Keratinocyte (primary cell): ENCODE results near the gene RABGGTA.

Source experiments
- EZH2 ChIP-seq: IDR thresholded peaks from one replicate; pipeline ENCODE4 v1.6.1; 2012; ENCODE audit warnings: inconsistent platforms, mild to moderate bottlenecking, low read length, moderate library complexity
- TF ChIP-seq, protein P1 (sequence below), 3 experiments: IDR thresholded peaks in 1 of 3; conservative IDR thresholded peaks in 1 of 3; optimal IDR thresholded peaks in 1 of 3; 2 replicates in 2 of 3; 3 replicates in 1 of 3; pipeline versions ENCODE3 to v1.5.1; 2011; ENCODE audit warnings: low read length in 3 of 3, mild to moderate bottlenecking in 3 of 3, moderate library complexity in 2 of 3, control low read depth in 1 of 3, inconsistent platforms in 1 of 3; ENCODE audit not compliant: insufficient read depth in 2 of 3; ENCODE audit errors: extremely low read depth in 1 of 3

DNA sequence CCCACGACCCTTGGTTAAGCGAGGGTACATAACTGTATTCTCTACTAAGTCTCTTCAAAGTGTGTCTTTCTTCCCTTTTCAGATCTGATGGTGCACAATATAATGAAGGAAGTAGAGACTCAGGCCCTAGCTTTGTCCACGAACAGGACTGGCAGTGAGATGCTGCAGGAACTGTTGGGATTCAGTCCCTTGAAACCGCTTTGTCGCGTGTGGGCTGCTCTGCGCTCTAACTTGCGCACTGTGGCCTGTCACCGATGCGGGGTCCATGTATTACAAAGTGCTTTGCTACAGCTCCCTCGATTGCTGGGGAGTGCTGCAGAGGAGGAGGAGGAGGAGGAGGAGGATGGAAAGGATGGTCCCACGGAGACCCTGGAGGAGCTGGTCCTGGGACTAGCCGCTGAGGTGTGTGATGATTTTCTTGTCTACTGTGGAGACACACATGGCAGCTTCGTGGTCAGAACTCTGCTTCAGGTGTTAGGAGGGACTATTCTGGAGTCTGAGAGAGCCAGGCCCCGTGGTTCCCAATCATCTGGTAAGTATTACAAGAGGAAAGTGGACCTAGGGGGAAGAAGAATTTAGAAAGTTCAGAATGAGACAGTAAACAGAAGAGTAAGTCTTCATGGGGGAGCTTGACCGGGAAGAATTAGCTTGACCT is 29.1 kb upstream of the RABGGTA start:
- TF ChIP-seq, protein P1, sequence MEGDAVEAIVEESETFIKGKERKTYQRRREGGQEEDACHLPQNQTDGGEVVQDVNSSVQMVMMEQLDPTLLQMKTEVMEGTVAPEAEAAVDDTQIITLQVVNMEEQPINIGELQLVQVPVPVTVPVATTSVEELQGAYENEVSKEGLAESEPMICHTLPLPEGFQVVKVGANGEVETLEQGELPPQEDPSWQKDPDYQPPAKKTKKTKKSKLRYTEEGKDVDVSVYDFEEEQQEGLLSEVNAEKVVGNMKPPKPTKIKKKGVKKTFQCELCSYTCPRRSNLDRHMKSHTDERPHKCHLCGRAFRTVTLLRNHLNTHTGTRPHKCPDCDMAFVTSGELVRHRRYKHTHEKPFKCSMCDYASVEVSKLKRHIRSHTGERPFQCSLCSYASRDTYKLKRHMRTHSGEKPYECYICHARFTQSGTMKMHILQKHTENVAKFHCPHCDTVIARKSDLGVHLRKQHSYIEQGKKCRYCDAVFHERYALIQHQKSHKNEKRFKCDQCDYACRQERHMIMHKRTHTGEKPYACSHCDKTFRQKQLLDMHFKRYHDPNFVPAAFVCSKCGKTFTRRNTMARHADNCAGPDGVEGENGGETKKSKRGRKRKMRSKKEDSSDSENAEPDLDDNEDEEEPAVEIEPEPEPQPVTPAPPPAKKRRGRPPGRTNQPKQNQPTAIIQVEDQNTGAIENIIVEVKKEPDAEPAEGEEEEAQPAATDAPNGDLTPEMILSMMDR (optimal IDR thresholded peaks at IDR 0.05 in 1 of 3, IDR thresholded peaks at IDR 0.05 in 1 of 3, conservative IDR thresholded peaks at IDR 0.05 in 1 of 3; ENCODE audit: extremely low read depth in 1 of 3, insufficient read depth in 2 of 3, low read length in 3 of 3), result no peak
- TF ChIP-seq EZH2, result no peak
